ENCODE results near the gene CLPTM1L.
"Not testable (repeated sequence)": the region's sequence is repeated elsewhere in the genome, so short reads cannot be mapped to it uniquely, and the experiment has no call there.

The CLPTM1L gene

GRCh38 chr5:1359713-1360112 is 14.8 kb upstream of the CLPTM1L start:
- no peak for DNase-seq (ENCODE audit: low spot score)

GRCh38 chr5:1359031-1359645 is 14.2 kb upstream of the CLPTM1L start:
- DNase-seq (ENCODE audit: low spot score) = no peak

- no peak for DNase-seq (ENCODE audit: low spot score)
These were observed 13.8 kb upstream of the CLPTM1L start for GRCh38 chr5:1358726-1359025.

GRCh38 chr5:1357946-1358725 is 13.2 kb upstream of the CLPTM1L start:
- DNase-seq (ENCODE audit: low spot score) = no peak

GRCh38 chr5:1356873-1357787 is 12.2 kb upstream of the CLPTM1L start:
- DNase-seq (ENCODE audit: low spot score) = no peak

- no peak for DNase-seq (ENCODE audit: low spot score)
These were observed 9.7 kb upstream of the CLPTM1L start for GRCh38 chr5:1354576-1354975.

- DNase-seq (ENCODE audit: low spot score) = no peak
These were observed 7.6 kb upstream of the CLPTM1L start for GRCh38 chr5:1352231-1353219.

GRCh38 chr5:1351156-1351555 is 6.3 kb upstream of the CLPTM1L start:
- no peak for DNase-seq (ENCODE audit: low spot score)

GRCh38 chr5:1349246-1349645 is 4.3 kb upstream of the CLPTM1L start:
- DNase-seq (ENCODE audit: low spot score) = no peak

GRCh38 chr5:1348986-1349245 is 4.0 kb upstream of the CLPTM1L start:
- no peak for DNase-seq (ENCODE audit: low spot score)

GRCh38 chr5:1347571-1347970 is 2.7 kb upstream of the CLPTM1L start:
- DNase-seq (ENCODE audit: low spot score) = no peak

GRCh38 chr5:1346627-1347440 is 1.9 kb upstream of the CLPTM1L start:
- no peak for DNase-seq (ENCODE audit: low spot score)

- no peak for DNase-seq (ENCODE audit: low spot score)
These were observed 1.2 kb upstream of the CLPTM1L start for GRCh38 chr5:1345876-1346626.

- peak; percentile 30 for DNase-seq (ENCODE audit: low spot score)
These were observed 683 bp downstream of the CLPTM1L start for GRCh38 chr5:1343931-1344901.

- no peak for DNase-seq (ENCODE audit: low spot score)
These were observed 1.6 kb downstream of the CLPTM1L start for GRCh38 chr5:1343315-1343751.

- DNase-seq (ENCODE audit: low spot score) = not testable (repeated sequence)
These were observed 2.2 kb downstream of the CLPTM1L start for GRCh38 chr5:1342711-1343110.

GRCh38 chr5:1342268-1342667 is 2.6 kb downstream of the CLPTM1L start:
- DNase-seq (ENCODE audit: low spot score) = no peak

- DNase-seq (ENCODE audit: low spot score) = no peak
These were observed 3.0 kb downstream of the CLPTM1L start for GRCh38 chr5:1341863-1342262.

GRCh38 chr5:1339818-1340210 is 5.1 kb downstream of the CLPTM1L start:
- DNase-seq (ENCODE audit: low spot score) = not testable (repeated sequence)
